ENCODE results near the gene MS4A10.

- TF ChIP-seq CREB1 (IDR thresholded peaks at IDR 0.05; ENCODE audit: low read depth) (no peak), TCF12 (IDR thresholded peaks at IDR 0.05; ENCODE audit: low read depth) (no peak), TAF1 (IDR thresholded peaks at IDR 0.05; ENCODE audit: low read depth) (no peak), YY1 (IDR thresholded peaks at IDR 0.05; ENCODE audit: low read depth) (no peak), EP300 (IDR thresholded peaks at IDR 0.05; ENCODE audit: borderline replicate concordance) (no peak)
Observed at GRCh38 chr11:60825790-60826189, 40.7 kb downstream of the MS4A10 start.
